ENCODE data around the gene MYO16.
A peak's percentile ranks its signal among the peaks of the same experiment; 100 is the strongest.
"Not testable (repeated sequence)": the region's sequence is repeated elsewhere in the genome, so short reads cannot be mapped to it uniquely, and the experiment has no call there.

The MYO16 gene

GRCh38 chr13:109036078-109036780, 406.8 kb downstream of the MYO16 start:
- peak in 5 of 58 donors; percentile 8 to 32 (median 17) for DNase-seq

- DNase-seq, result no peak
Measured at GRCh38 chr13:109043636-109044035, 414.2 kb downstream of the MYO16 start.

GRCh38 chr13:109055850-109056249, 426.4 kb downstream of the MYO16 start:
- DNase-seq, result no peak

GRCh38 chr13:109058087-109058486, 428.7 kb downstream of the MYO16 start:
- no peak for DNase-seq

DNA sequence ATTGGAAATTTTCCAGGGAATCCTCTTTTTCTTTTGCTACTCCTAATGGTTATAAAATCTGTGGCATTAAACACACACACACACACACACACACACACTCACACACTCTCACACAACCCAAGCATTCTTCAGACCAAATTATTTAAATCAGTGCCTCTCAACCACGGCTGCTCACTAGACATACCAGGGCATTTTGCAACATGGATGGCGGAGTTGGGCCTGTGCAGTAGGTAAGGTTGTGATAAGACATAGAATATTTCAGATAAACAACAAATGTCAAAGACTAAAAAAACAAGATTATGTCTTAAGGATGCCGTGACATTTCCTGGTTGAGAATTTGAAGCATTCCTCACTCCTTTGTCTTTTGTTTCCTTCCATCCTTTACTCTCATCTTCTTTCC, 443.1 kb downstream of the MYO16 start:
- DNase-seq, result no peak

DNA sequence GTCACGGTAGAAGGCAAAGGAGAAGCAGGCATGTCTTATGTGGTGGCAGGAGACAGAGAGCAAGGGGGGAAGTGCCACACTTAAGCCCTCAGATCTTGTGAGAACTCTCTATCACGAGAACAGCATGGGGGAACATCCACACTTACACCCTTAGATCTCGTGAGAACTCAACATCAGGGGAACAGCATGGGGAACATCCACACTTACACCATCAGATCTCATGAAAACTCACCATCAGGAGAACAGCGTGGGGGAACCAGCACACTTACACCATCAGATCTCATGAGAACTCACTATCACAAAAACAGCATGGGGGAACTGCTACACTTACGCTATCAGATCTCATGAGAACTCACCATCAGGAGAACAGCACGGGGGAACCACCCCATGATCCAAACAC, 445.0 kb downstream of the MYO16 start:
- DNase-seq, result no peak

- no peak for DNase-seq
Measured at GRCh38 chr13:109074853-109075252, 445.4 kb downstream of the MYO16 start.

- no peak for DNase-seq
Measured at GRCh38 chr13:109087916-109088623, 458.7 kb downstream of the MYO16 start.

DNA sequence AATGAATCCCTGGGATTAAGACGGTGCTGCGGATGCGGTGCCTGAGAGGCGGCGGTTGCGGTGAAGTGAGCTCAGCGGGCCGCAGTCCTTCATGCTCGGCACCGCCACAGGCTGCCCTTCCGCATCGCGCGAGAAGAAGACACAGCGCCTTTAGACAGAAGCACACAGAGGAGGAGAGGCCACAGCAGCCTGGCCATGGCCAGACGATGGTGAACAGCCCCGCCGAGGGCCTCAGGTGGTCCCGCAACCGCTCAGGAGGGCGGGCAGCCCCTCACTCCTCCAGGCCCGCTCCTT, 459.2 kb downstream of the MYO16 start:
- no peak for DNase-seq

DNA sequence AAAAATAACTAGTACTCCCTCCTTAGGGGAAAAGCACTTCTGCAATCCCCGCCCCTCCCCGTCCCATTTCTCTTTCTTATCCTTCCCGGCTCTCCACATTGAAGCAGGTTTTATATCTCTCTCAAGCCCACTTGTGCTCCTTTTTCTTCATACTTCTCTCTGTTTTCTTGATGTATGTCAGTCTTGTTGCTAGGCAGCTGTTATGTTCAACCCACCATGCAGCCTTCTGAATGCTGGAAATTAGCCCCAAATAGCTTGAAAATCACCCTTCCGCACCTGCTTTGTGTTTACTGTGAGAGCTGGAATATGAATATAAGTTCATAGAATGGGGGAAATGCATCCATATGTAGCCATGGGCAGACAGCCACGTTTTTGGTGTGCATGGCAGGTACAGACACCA, 461.4 kb downstream of the MYO16 start:
- no peak for DNase-seq

DNA sequence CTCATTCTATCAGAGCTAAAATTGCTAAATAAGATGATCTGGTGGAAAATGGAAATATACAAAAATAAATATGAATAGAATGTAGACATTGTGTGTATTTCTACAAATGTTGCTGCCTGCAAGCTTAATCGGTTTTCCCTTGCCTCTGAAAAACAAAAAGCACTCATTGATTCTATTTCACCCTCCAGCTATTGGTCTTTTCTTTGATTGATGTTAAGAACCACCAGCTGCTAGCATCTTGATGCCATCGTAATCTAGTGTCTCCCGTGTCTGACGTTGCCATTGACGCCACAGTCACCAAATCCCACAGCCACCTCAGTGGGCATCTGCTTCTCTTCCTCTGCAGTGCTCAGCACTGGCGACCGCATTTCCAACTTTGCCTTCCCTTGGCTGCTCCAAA, 461.8 kb downstream of the MYO16 start:
- DNase-seq, result no peak

DNA sequence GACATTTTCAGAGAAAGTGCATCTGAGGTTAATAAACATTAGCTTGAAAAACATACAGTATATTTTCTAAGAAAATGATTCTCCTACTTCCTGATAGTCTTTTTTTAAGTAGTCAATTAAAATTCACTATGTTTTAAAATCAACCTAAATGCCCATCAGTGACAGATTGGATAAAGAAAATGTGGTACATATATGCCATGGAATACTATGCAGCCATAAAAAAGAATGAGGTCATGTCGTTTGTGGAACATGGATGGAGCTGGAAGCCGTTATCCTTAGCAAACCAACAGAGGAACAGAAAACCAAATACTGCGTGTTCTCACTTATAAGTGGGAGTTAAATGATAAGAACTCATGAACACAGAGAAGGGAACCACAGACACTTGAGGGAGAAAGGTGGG, 462.8 kb downstream of the MYO16 start:
- not testable (repeated sequence) for DNase-seq

DNA sequence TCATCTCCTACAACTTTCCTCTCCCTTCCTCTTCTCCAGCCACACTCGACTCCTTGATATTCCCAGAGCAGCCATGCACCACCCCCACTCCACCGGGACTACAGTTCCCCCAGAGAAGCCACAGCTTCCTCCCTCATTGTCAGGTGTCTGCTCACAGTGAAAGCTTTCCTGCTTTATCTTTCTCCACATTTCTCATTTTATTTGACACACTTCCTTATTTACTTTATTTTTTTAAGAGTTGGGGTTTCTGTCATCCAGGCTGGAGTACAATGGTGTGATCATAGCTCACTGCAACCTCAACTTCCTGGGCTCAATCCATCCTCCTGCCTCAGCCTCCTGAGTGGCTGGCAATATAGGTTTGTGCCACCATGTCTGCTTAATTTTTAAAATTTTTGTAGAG, 464.6 kb downstream of the MYO16 start:
- no peak for DNase-seq

DNA sequence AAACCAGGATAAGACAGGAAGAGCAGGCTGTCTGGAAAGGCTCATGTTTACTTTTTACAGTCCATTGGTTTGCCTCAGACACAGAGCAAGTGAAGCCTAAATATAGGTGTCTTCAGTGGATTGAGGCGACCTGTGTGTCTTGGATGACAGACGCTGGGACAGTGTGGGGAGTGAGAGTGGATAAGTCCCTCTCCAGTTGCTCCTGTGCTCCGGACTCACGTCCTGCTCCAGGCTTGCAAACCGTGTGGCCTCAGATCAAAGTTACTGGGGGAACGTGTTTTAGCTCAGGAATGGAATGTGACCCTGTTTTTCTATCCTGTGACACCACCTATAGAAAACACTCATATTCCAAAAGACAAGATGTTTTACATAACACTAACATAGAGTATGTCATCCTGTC, 465.7 kb downstream of the MYO16 start:
- no peak for DNase-seq

- DNase-seq, result no peak
Measured at GRCh38 chr13:109096101-109096500, 466.7 kb downstream of the MYO16 start.

DNA sequence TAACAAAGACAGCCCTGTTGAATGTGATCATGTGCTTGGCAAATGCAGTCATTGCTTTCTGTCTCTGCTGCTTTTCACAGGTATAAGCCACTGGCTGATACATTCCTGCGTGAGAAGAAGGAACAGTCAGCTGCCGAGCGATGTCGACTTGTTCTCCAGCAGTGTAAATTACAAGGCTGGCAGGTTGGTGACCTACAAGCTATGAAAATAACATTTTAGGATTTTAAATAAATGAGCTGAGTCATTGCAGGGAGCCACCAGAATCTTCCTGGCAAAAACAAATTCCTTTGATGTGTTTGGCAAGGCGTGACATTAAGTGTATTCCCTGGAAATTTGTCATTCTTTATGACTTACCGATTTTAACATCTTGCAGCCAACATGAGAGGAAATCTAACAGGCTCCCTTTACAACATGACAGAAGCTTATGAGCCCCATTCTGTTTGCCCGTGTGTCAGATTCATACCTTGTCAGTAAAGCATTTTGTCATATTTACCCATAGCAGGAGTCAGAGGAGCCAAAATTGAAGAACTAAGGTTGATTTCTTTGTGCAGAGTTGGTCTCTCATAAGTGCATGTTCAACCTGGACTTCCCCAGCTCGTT, 471.4 kb downstream of the MYO16 start:
- DNase-seq, result peak in 5 of 58 donors; percentile 2 to 36 (median 11)

GRCh38 chr13:109101550-109102144, 472.2 kb downstream of the MYO16 start:
- no peak for DNase-seq

DNA sequence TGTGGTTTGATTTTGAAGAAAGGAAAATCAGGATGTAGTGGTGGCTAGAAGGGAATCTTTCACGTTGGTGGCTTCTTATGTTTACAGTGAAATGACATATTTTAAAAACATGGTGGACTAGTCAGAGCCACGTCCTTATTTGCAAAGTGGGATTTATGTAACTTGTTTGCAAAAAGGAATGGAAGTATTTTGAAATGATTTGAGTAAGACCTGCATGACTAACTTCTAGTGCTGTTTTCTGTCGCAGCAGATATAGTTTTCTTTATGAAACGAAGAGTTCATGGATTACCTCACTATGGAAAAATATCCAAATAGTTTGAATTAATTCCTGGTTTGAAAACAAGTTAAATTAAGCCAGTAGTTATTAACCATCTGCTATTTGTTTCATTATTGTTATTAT, 476.5 kb downstream of the MYO16 start:
- no peak for DNase-seq

- DNase-seq, result no peak
Measured at GRCh38 chr13:109110159-109110558, 480.7 kb downstream of the MYO16 start.

GRCh38 chr13:109111141-109111540, 481.7 kb downstream of the MYO16 start:
- no peak for DNase-seq

DNA sequence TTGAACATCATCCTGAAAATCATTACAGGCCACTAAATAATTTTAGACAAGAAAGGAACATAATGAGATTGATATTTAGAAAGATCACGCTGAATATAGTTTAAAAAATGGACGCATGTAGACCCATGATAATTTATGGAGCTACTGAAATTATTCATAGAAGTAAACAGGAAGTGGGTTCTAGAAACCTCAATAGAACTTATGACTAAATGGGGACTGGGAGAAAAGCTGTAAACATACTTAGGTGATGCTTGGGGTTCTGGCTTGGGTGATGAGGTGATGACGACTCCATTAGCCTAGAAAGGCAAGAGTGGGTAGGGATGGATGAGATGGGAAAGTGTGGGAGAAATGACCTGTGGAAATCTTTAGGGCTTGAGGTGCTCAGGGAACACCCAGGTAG, 484.0 kb downstream of the MYO16 start:
- DNase-seq, result no peak

DNA sequence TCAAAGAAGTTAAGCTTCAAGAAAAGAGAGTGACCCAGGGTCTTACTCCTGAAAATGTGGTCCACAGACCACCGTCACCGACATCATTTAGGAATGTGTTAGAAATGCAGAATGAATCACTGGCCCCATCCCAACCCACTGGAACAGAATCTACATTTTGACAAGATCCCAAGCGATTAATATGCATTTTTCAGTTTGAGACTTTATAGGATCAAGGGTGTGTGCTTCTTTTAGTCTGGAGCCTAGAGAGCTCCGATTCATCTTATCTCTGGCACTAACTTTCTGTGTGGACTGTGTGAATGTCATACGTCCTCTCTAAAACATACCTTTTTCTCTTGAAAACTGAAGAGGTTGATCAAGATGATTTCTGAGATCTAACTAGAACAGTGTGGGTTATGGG, 484.8 kb downstream of the MYO16 start:
- DNase-seq, result no peak

DNA sequence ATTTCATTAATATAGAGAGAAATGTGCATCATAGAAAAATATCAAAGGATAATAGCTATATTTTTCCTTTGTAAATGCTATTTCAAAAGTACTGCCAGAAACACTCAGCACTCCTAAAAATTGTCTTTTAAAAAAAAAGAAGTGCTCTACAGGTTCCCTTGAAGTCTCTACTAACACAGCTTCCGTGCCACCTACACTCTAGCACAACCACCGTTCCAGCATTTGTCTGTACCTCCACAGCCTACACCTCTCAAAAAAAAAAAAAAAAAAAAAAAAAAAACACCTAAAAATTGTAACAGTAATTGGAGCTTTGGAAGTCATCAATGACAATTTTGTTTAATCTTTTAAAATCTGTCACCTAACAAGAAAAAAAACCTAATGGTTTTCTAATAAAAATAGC, 485.6 kb downstream of the MYO16 start:
- no peak for DNase-seq
